ENCODE data around the gene BNC1.
"Not testable (repeated sequence)": the region's sequence is repeated elsewhere in the genome, so short reads cannot be mapped to it uniquely, and the experiment has no call there.

The BNC1 gene

GRCh38 chr15:83295417-83295816 lies 11.0 kb upstream of the BNC1 start:
- no peak for DNase-seq

DNA sequence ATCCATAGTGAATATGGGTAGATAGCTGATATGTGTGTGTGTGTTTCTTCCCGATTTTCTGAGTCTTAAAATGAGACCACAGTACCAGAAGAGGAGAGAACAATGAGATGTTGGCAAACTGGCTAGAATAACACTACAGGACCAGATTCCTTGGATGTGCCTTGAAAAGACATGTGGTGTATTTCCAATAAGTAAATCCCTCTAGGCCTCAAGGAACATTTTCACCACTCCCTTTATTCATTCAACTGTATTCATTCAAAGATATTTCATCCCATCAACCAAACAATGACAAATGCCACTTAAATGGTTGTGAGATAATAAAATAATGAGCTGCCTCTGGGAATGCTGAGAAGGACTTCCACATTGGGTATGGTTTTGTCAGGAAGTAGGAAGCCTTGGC lies 8.7 kb upstream of the BNC1 start:
- DNase-seq, result no peak

DNA sequence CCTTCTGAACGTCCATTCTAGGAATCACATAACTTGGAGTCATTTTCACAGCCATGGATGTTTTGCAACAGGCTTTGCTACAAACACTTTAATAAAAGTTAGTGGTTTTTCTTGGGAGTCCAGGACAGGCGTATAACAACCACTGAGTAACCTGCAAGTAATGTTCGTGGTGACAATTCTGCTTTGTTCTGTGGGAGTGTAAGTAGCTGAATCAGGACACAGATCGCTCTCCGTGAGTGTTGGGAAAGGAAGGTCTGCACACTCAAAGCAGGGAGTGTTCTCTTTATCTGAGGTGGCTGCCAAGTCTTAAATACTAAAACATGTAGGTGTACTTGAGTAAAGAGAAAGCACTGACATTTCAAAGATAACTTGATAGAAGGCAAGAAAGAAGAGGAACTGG lies 7.9 kb upstream of the BNC1 start:
- DNase-seq, result no peak

- DNase-seq, result no peak
Observed at GRCh38 chr15:83290236-83290635, 5.8 kb upstream of the BNC1 start.

DNA sequence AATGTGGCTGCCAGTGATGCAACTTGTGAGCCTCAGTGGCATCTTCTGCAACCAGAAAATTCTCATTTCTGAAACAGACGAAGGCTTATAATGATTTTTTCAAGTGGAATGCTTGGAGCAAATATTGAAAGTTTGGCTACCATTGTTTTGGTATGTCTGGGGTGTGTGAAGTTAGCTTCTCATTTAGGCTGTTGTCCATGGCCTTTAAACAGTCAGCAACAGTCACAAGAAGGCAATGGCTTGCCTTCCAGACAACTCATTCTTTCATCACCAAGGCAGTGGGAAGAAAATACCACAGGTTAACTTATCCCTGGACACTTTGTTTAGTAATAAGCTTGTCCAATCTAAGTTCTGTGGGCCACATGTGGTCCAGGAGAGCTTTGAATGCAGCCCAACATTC lies 4.7 kb upstream of the BNC1 start:
- DNase-seq, result no peak

GRCh38 chr15:83288381-83288801 lies 3.9 kb upstream of the BNC1 start:
- no peak for DNase-seq

- DNase-seq, result no peak
Observed at GRCh38 chr15:83287541-83288027, 3.1 kb upstream of the BNC1 start.

DNA sequence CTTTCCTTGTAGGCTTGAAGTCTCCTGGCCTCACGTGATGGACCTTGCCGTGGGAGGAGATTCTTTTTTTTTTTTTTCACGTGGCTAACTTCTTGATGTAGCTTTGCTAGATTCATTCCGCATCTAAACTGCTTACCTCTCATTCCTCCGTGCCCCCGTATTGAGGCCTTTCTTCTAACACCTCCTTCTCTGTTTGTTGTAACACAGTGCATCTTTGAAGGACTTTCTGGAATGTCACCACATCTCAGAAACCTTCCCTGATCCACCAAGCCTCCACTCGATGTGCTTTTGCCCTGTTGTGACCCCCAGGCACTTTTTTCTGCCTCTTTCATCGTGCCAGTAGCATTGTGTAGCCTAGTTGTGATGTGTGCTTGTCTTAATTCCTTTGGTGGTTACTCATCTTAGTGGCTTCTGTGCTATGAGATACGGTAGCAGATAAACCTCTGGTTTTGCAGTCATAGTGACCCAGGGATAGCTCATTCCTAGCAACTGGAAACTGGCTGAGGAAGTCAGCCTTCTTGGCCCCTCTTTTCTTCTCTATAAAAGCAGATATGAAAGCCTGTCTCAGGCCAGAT lies 1.6 kb upstream of the BNC1 start:
- no peak for DNase-seq

DNA sequence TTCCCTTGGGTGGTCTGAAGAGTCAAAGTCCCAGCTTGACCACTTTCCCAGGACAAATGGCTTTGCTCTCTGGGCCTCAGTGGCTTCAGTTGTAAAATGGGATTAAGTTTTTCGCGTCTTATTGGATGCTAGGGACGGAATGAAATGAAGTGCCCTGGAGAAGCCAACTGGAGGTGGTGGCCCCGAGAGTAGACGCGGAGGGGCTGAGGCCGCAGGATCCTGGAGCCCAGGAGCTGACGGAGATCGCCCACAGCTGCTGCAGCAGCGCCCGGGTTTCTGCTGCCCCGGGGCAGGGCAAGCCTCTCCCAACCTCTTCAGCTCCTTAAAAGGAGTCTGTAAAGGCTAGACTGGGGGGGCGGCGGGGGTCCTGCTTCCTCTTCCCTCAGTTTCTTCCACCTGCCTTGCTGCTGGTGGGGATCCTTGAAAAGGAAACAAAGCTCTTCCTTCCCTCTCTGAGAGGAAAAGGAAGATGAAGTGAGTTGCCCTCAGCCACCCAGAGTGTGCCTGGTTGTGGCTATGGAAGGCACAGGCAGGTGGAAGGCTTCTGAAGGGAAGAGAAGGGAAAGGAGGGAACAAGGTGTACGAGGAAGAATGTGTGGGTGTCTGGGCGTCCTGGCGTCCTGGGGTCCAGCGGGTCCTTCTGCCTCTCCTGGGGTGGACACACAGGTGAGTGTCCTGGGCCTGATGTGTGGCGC lies 967 bp upstream of the BNC1 start:
- no peak for DNase-seq

DNA sequence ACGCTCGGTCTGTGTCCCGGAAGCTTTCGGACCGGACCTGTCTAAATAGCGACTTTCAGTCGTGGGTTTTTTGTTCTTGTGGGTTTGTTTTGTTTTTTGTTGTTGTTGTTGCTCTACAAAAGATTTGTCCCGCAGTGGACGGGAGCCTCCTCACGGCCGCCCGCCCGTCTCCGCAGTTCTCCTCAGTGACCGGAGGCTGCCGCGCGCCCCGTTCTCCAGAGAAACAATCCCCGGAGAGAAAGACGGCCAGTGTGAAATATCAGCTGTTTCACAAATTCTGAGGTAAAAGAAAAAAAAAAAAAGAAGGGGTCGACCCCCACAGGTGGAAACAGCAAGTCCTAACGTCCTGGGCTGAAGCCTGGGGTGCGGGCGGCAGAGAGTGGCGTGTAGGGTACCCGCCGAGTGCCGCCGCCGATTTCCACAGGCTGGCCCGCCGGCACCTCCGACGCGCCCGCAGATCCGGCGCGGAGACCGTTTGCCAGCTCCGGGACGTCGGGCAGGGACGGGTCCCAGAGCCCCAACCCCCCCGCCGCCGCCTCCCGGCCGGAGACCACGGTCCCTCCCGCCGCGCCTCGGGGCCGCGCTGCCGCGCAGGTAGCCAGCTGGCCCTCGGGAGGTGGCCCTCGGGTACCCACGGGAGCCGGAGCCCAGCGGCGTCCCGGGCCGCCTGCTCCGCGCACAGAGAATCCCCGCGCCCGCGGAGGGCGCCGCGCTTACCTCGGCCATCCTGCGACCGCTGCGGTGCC lies 478 bp downstream of the BNC1 start:
- DNase-seq, result no peak

GRCh38 chr15:83283138-83283812 lies 1.2 kb downstream of the BNC1 start:
- DNase-seq, result peak; percentile 52

DNA sequence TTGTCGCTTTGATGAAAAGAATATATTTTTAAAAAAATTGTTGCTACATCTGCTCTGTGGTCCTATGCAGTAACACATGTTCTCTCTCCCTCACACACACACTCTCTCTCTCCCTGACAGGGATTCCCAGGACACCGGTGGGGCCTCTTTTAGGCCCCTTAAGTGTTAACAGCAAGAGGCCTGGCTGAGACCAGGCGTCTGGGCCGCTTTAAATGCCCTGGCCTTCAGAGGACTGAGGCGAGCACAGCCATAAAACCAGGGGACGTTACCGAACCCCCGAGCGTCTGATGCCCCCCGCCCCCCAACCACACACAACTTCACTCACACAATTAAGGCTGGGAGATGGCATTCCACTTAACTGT lies 1.7 kb downstream of the BNC1 start:
- no peak for DNase-seq

DNA sequence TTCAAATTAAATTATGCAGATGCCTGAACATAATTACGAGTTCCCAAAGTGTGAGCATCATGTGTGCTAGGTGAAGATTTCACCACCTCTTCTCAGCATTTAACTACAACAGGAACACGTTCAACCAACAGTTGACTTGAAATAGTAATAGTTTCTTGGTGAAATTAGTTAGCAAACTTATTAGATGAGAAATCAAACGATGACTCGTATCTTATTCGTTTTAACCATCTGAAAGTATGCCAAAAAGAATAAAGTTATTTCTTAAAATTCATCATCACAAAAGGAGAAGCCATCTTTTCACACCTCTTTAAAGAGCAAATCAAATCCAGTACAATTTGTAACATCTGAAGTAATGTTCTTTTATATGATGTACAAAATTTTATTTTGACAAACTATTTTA lies 2.3 kb downstream of the BNC1 start:
- DNase-seq, result no peak

DNA sequence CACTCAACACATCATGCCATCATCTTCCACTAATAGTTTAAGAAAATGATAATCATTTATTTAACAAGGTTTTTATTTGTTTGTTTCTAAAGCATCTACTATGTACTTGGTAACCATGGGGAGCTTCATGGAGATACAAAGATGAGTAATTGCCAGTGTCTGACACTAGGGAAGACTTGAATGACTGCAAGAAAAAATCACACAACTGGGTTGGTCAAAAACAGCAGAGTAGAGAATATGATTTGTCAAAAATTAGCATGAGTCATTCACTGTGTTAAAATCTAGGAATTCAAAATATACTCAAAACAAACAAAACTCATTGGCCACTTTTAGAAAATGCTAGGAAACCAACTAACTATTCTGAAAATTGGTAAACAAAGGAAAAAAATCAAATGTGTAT lies 6.3 kb downstream of the BNC1 start:
- no peak for DNase-seq

GRCh38 chr15:83276661-83277060 lies 7.8 kb downstream of the BNC1 start:
- DNase-seq, result no peak

DNA sequence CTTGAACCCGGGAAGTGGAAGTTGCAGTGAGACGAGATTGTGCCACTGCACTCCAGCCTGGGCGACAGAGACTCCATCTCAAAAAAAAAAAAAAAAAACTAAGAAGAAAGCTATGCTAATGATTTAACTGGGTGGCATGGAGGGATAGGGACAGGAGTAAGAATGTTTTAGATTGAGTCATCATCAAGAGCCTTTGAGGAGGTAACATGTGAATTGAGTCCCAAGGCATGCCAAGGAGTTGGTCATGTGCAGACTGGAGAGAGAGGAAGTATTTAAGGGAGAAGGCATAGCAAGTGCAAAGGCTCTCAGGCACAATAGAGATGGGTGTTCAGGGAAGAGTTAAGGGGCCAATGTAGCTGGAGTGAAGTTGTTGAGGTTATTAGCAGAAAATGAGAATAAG lies 9.1 kb downstream of the BNC1 start:
- no peak for DNase-seq

DNA sequence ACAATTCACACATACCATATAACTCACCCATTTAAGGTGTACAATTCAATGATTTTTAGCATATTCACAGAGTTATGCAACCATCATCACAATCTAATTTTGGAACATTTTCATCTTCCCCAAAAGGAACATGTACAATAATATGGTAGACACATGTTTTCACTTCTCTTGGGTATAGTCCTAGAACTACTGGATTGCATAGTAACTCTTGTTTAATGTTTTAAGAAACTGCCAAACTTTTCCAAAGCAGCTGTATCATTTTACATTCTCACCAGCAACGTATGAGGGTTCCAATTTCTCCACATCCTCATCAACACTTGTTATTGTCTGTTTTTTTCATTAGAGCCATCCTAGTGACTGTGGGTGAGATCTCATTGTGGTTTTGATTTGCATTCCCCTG lies 14.3 kb downstream of the BNC1 start:
- DNase-seq, result no peak

GRCh38 chr15:83268147-83268546 lies 16.3 kb downstream of the BNC1 start:
- DNase-seq, result no peak

- DNase-seq, result no peak
Observed at GRCh38 chr15:83262594-83263315, 21.7 kb downstream of the BNC1 start.

GRCh38 chr15:83262181-83262580 lies 22.3 kb downstream of the BNC1 start:
- not testable (repeated sequence) for DNase-seq

DNA sequence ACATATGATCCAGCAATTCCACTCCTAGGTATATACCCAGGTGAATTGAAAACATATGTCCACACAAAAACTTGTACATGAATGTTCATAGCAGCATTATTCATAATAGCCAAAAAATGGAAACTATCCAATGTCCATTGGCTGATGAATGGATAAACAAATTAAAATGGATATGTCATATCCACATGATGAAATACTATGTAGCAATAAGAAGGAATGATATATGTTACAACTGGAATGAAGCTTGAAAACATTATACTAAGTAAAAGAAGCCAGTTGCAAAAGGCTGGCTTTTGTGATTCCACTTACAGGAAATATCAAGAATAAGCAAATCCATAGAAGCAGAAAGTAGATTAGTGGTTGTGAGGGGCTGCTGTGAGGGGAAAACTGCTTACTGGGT lies 33.7 kb downstream of the BNC1 start:
- DNase-seq, result no peak

GRCh38 chr15:83249030-83249343 lies 35.5 kb downstream of the BNC1 start:
- DNase-seq, result no peak

All from left hindlimb (tissue), 1 donor.